NCI-H2107 treated with DMSO at 0.1 percent for 48 hours (cell line): ENCODE data around the gene ZMYM2.

Source experiments
- DNase-seq: peaks from one replicate; lab custom pipeline; 2025; ENCODE audit not compliant: unreplicated experiment; lab: John Stamatoyannopoulos, UW

The ZMYM2 gene

DNA sequence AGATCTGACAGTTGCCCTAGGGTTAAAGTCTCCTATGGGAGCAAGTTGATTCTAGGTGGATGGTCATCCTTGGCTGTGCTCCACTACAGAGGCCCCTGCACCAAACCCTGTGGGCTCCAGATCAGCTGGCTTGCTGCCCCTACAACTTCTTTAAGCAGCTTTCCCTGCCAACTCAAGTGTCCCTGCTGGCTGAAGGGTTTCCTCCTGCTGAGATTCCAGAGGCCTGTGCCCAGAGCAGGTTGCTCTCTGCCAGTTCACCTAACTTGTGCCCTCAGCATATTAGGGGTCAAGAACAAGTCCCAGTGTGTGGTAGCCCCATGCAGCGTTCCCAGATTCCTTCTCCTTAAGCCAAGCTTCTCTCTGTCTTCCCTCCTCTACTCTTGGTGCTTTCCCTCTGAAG, 85.6 kb downstream of the ZMYM2 start:
- DNase-seq = no peak

DNA sequence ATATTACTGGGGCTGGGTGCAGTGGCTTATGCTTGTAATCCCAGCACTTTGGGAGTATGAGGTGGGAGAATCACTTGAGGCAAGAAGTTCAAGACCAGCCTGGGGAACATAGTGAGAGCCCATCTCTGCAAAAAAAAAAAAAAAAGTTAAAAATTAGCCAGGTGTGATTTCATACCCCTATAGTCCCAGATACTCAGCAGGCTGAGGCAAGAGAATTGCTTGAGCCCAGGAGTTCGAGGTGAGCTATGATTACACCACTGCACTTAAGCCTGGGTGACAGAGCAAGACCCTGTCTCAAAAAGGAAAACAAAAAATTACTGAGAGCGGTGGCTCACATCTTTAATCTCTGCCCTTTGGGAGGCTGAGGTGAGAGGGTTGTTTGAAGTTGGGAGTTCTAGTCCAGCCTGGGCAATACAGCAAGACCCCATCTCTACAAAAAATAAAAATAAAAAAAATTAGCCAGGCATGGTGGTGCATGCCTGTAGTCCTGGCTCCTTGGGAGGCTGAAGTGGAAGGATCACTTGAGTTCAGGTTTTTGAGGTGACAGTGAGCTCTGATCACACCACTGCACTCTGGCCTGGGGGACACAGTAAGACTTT, 87.5 kb downstream of the ZMYM2 start:
- no peak for DNase-seq

DNA sequence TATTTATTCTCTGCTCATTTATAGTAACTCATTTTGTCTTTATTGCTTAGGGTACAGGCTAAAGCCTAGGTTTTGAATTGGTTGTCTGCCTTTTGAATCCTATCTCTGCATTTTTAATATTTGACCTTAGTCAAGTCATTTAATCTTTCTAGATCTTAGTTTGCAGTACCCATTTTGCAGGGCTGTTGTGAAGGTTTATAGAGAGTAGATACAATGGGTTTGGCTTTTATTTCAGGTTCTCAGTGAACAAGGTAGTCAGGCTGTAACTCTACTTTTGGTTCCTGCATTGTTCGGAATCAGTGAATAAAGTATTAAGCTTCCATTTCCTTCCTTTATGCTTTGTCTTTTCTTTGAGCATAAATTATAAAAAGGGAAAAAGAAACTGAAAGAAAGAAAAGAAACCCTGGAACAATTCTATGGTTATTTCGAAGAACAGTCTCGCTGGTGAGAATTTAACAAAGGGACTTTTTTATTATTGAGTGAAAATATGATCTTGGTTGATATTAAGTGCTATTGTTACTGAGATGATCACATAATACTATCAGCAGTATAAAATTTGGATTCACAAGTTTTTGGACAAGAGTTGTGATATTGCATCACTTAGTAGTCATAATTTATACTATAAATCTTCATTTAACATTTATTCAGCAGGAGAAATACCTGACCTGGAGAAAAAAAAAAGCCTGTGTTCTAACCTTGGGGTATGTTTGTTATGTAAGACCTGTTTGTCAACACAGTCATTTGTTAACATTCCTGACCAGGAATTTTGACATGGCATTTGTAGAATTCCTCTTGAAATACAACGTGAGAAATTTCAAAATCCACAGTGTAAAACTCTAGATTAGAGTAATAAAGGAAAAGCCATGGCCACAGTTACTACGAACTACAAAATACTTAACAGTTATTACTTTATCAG, 91.3 kb downstream of the ZMYM2 start:
- no peak for DNase-seq

DNA sequence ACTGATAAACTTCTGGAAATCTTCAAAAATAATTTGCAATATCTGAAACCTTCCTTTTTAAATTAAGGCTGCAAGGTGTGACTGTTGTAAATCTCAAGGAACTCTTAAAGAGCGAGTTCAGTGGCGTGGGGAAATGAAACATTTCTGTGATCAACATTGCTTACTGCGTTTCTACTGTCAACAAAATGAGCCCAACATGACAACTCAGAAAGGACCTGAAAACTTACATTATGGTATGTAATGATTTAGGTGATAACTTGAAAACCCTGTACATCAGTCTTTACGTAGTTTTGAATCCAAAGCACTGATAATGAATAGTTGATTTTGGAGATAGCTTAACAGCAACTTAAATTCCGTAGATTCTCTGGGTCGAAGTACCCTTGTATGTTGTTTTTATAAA, 92.8 kb downstream of the ZMYM2 start:
- DNase-seq = no peak

DNA sequence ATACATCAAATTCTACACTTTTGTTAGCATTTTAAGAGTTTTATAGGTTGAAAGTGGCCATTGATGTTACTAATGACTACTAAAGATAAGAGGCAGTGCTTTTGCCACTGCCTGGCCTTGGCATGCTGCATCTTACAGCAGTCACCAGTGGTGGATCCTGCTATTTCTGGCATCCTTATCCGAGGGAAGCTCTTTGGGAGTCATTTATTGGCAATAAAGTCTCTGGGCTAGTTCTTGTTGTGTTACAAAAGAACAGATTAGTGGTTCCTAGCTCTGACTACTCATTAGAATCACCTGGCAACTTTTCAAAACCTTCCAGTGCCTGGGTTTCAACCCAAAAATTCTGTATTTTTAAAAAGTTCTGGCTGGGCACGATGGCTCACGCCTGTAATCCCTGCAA, 94.5 kb downstream of the ZMYM2 start:
- no peak for DNase-seq

DNA sequence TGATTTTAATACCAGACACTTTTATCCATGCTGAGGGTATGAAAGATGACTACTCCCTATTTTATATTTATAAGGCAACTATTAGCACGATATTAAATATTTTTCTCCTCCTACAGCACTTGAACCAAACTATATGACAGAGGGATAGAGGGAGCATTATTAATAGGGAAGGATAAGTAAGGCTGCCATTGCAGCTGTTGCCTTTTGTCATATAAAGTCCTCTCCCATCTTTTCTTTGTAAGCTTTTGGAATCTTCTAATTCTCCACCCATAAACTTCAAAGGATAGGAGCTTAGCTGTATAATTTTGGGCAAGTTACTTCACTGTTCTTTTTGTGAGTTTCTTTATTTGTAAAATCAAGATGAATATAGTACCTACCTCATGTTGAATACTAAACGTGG, 95.4 kb downstream of the ZMYM2 start:
- no peak for DNase-seq

DNA sequence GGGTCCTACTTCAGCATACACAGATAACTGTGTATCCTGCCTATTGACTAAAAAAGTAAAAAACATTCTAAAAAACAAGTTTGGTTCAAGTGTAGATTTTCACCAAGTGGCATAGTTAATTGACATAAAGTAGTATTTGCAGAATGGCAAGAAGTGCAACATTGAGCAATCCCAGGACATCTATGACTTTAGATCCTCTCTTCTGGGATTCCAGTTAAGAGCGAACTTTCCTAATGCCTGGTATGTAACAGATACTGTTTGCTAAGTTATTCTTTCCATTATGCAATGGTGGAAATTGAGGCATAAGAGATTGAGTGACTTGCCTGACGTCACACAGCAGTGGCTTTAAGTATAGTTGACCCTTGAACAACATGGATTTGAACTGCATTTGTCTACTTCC, 96.1 kb downstream of the ZMYM2 start:
- DNase-seq = no peak

DNA sequence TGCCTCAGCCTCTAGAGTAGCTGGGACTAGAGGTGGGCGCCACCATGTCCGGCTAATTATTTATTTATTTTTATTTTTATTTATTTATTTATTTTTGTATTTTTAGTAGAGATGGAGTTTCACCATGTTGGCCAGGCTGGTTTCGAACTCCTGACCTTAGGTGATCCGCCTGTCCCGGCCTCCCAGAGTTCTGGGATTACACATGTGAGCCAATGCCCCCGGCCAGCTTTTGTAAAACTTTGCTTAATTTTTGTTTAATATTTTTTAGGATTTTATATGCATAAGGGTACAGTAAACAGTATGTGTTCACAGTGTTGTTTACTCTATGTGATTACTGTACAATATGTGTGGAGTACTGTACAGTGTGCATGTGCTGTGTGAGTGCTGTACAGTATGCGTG, 98.7 kb downstream of the ZMYM2 start:
- DNase-seq = no peak

DNA sequence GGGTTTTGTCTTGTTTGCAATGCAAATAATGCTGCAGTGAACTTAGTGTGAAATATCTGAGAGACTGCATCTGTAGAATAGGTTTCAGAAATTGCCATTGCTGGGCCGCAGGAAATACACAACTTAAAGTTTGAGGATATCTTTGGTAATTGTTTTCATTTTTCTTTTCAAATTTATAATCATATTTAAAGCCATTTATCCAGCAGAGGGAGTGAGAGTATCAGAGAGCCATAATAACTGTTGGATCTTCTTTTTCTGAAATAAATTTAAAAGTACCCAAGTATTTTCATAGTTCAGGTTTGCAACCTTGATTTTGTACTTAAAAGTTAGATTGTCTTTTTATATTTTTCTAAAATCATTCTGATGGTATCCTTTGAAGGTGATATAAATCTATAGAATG, 99.4 kb downstream of the ZMYM2 start:
- no peak for DNase-seq

DNA sequence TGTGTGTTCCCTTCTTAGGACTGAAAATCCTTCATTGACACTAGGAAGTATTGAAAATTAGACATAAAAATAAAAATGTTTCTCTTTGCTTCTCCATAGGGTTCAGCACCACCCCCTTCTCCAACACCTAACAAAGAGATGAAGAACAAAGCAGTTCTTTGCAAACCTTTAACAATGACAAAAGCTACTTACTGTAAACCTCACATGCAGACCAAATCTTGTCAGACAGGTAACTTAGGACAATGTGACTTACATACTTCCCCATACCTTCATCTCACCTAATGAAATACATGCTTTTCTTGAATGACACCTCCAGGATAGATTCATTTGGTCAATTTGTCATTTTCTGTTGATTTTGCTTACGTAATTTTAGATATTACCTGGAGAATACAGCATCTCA, 99.9 kb downstream of the ZMYM2 start:
- no peak for DNase-seq

DNA sequence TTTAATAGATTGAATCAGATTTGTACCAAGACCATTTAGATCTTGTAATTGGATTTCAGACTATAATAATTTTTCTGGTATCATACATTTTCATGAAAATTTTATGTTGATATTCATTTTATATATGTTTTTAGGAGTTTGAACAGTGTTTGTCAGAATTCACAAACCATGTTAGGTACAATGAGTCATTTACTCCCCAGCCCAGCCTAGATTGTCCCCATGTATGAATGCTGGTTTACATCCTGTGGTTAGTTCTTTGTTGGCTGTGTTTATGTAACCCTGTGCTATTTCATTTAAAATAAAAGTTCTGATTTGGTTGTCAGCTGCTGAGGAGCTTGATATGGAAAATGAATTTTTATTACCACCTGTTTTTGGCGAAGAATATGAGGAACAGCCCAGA, 105.6 kb downstream of the ZMYM2 start:
- DNase-seq = no peak

DNA sequence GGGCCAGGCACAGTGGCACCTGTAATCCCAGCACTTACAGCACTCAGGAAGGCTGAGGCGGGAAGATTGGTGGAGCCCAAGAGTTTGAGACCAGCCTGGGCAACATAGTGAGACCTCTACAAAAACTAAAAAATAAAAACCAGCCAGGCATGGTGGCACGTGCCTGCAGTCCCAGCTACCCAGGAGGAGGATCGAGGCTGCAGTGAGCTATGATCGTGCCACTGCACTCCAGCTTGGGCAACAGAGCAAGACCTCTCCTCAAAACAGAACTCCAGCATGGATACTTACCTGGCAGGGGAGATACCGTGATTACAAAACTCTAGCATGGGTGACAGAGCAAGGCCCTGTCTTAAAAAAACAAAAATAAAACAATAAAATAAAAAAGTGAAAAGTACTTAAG, 107.0 kb downstream of the ZMYM2 start:
- no peak for DNase-seq

DNA sequence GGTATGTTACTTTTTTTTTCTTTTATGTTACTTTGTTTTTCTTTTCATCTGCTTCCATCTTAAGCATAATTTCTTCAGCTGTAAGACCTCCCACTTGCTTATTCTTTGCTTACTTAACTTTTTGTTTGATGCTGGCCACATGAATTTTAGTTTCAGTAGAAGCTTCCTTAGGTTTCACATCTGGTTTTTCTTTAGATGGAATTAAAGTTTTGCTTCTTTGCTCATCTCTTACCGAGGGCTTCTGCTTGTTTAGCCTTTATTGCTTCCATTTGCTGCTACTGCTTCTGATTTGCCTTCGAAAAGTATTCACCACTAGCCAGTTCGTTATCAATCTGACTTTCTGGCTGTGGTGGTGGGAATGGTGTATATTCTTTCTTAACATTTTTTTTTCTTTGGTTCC, 111.4 kb downstream of the ZMYM2 start:
- DNase-seq = no peak

DNA sequence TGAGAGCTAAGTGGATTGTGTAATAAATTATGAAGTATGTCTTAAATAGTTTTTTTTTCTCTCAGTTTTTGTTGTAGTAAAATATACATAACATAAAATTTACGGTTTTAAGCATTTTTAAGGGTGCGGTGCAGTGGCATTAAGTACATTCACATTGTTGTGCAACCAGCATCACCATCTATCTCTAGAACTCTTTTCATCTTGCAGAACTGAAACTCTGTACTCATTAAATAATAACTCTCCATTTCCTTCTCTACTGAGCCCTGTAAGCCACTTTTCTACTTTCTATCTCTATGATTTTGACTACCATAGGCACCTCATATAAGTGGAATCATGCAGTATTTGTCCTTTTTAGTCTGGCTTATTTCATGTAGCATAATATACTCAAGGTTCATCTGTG, 115.2 kb downstream of the ZMYM2 start:
- DNase-seq = no peak

DNA sequence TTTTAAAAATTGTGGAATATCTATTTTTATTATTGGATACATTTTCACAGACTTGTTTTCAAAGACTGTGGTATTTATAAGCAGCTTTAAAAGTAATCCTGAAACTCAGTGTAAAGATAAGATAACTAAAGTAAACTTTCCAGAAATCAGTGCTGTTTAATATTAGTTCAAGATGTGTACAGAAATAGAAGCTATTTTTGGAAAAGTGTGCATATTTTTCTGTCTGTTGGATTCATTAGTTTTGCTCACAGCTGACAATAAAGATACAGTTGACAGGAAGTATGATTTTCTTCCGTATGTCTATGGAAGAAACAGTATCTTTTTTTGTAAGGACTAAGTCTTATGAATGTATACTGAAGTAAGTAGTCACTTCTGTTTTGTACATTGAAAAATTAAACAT, 116.4 kb downstream of the ZMYM2 start:
- no peak for DNase-seq

DNA sequence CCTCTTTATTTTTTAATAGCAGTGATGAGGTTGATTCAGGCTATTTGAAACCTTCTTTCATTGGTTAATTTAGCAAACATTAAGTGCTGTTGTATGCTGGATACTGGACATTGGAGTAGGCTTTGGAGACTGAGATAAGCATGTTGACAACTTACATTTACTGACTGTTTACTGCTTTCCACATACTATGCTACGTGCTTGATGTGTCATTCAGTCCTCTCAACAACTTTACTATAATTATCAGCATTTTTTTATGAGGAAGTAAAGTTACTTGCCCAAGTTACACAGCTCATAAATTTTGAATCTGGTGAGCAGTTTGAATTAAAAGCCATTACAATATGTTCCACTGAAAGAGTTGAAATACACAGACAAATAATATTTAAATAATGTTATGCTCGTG, 118.6 kb downstream of the ZMYM2 start:
- no peak for DNase-seq

DNA sequence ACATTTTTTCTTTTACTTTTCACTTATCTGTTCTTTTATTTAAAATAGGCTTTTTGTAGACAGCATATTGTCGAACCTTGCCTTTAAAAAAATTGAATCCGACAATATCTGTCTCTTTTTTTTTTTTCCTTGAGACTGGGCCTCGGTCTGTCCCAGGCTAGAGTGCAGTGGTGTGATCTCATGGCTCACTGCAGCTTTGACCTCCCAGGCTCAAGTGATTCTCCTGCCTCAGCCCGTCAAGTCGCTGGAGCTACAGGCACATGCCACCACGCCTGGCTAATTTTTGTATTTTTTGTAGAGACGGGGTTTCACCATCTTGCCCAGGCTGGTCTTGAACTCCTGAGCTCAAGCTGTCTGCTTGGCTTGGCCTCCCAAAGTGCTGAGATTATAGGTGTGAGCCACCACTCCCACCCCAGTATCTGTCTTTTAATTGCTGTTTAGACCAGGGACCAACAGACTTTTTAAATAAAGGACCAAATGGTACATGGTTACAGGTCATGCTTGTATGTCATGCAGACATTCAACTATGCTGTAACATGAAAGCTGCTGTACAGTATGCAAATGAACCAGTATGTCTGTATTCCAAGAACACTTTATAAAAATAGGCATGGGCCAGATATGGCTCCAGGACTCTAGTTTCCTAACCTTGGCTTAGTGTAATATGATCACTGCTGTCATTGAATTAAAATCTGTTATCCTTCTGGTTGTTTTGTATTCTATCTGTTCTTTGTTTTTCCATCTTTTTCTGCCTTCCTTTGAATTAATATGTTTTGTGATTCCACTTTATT, 122.0 kb downstream of the ZMYM2 start:
- no peak for DNase-seq

DNA sequence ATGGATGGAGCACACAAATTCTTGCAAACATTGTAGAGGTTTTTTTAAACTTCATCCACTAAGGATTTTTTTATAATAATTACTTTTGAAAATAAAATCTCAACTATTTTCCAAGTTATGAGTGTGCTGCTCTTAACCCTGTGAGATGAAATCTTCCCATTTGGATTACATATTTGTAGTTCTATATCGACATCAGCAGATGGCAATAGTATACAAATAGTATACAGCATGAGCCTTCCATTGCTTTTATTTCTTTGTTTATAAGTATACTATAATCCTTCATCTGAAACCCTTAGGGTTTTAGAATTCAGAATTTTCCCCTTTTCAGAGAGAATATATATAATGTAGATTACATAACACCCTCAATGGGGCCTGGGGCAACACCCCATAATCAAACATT, 131.8 kb downstream of the ZMYM2 start:
- DNase-seq = no peak

DNA sequence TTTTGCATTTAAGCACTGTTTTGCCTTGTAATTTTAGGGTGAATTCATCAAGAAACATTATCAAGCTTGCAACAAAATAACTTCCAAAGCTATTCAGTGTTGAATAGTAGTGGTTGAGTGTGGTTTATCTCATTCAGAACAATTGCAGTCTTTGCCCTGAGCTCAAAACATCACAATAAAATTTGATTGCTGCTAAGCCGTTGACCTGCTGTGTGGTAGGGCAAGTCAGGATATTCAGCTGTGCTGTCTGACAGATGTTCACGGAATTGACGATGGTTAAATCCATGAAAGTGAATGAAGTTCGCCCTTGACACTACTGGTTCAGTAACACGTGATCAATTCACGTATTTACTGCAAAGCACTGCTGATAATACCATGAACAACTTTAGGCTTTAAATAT, 135.4 kb downstream of the ZMYM2 start:
- DNase-seq = no peak

DNA sequence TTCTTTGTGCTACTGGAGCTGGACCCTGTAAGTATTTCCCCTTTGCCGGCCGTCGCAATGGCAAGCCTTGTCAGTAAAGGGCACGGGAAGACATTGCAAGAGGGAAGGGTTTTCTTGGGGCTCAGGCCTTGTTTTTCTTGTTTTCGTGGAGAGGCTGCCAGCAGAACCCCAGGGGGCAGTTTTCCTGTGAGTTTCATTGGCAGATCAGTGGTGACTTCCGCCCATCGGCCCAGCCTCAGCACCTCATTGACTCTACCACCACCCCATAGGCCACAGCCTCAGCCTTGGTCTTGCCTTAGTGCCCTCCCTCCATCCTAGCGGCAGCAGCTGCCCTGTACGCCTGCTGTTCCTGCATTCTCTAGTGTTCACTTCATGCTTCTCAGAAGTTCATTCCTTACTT, 140.8 kb downstream of the ZMYM2 start:
- DNase-seq = no peak

DNA sequence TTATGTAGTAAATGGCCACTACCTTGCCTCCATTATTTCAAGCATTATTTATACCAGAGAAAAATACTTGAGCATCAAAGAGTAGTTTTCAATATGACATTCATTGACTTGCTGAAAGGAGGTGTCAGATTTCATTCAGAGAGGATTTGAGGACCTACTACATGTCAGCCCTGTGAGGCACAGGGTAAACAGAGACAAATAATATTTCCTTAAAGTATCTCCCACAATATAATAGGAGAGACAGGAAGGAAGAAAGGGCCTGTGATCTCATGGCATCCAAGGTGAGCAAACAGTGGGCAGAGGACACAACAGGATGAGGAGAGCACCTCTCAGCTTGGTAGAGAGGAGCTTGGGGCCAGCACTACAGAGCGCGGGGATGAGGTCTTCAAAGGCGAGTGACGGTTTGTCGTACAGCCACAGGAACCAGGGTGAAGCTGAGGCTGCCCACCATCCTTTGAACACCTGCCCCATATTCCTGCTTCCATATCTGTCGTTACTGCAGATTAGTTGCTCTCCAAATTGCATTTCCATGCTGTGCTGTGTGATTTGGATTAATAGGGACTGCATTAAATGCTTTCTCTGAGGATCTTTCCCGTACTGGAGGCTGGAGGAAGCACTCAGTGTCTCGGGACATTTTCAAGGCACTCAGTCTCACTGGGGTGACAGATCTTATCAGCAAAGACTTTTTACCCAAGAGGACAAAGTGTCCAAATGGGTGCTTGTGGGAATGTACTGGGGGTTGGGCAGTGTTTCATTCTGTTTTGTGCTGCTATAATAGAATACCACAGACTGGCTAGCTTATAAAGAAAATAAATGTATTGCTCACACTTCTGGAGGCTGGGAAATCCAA, 143.2 kb downstream of the ZMYM2 start:
- DNase-seq = no peak
